MM.1S (cell line): Measurements from ENCODE around the gene CNP.
"Not testable (repeated sequence)": the region's sequence is repeated elsewhere in the genome, so short reads cannot be mapped to it uniquely, and the experiment has no call there.

Experiments
- EZH2 ChIP-seq: fragments of 300-600 bp; sonication (generic); optimal IDR thresholded peaks from 2 replicates; pipeline ENCODE3; 2017; ENCODE audit warnings: low read depth, mild to moderate bottlenecking, antibody characterized with exemption, low read length, mixed read lengths
- EZH2phosphoT487 ChIP-seq: fragments of 300-600 bp; sonication (generic); IDR thresholded peaks from 2 replicates; pipeline ENCODE4 v1.6.1; 2018; ENCODE audit warnings: antibody characterized with exemption, low read length
- TF ChIP-seq, protein P1 (sequence below): fragments of 300-600 bp; sonication (generic); IDR thresholded peaks from 2 replicates; pipeline ENCODE4 v1.5.1; 2016; ENCODE audit warnings: antibody characterized with exemption, low read length, mixed read lengths

DNA sequence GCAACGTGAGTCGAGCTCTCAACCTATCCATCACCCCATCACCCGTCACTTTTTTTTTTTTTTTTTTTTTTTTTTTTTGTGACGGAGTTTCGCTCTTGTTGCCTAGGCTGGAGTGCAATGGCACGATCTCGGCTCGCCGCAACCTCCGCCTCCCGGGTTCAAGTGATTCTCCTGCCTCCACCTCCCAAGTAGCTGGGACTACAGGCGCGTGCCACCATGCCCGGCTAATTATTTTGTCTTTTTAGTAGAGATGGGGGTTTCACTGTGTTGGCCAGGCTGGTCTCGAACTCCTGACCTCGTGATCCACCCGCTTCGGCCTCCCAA is 35.8 kb upstream of the CNP start:
- not testable (repeated sequence) for TF ChIP-seq EZH2, EZH2phosphoT487
- TF ChIP-seq, protein P1, sequence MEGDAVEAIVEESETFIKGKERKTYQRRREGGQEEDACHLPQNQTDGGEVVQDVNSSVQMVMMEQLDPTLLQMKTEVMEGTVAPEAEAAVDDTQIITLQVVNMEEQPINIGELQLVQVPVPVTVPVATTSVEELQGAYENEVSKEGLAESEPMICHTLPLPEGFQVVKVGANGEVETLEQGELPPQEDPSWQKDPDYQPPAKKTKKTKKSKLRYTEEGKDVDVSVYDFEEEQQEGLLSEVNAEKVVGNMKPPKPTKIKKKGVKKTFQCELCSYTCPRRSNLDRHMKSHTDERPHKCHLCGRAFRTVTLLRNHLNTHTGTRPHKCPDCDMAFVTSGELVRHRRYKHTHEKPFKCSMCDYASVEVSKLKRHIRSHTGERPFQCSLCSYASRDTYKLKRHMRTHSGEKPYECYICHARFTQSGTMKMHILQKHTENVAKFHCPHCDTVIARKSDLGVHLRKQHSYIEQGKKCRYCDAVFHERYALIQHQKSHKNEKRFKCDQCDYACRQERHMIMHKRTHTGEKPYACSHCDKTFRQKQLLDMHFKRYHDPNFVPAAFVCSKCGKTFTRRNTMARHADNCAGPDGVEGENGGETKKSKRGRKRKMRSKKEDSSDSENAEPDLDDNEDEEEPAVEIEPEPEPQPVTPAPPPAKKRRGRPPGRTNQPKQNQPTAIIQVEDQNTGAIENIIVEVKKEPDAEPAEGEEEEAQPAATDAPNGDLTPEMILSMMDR = not testable (repeated sequence)
